ENCODE data around the gene PRR5L.
A peak's percentile ranks its signal among the peaks of the same experiment; 100 is the strongest.
"Not testable (repeated sequence)": the region's sequence is repeated elsewhere in the genome, so short reads cannot be mapped to it uniquely, and the experiment has no call there.

Gene PRR5L

DNA sequence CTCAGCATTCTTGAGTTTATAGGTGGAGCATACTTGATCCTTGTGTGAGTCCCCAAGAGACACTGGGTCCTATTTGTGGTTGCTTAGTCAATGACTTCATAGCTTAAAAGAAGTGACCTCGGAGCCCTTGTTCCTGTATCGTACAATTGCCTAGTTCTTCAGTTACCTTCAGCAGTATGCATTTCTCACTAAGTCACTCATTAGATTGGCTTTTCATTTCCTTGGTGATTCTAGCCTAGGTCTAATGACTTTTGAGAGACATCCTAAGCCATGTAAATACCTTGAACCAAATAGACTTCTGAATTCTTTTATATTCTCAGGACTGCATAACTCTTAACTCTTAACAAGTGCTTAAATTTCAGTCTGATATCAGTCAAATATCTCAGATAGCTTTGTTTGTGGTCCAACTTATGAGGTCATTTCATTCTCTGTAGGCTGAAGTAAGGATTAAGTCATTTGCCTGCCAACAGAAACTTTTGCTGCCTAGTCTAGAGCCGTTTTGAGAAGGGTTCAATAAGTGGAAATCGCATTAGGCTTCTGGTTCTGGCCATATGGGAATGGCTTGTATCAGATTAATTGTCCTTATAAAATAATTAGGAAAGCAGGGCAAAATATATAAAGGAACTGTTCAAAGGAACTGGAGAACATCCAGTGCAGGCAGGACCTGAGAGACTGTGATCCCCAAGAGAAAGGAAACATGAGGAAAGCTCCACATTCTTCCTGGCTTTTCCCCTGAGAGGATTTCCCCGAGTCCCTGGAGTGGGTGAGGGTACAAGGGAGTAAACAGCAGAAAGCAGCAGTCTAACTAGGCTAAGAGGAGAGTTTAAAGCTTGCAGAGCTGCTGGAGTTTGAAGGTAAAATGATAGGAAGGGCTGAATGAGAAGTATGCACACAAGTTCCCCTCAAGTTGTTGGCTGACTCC lies 174.1 kb downstream of the PRR5L start:
- no peak for DNase-seq

DNA sequence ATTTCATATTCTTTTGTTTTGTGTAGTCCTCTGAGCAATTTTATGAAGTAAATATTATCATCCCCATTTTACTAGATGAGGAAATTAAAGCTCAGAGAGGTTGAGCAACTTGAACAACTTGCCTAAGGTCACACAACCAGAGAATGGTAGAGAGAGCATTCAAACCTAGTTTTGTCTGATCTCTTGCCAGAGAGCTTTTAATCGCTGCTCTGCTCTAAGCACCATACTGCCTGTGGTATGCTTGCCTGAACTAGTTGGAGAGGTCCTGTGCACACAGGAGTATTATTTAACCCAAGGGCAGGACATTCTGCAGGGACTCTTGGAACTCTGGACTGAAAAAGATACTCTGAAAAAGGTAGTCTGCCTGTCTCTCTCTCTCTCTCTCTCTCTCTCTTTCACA lies 175.5 kb downstream of the PRR5L start:
- no peak for DNase-seq

DNA sequence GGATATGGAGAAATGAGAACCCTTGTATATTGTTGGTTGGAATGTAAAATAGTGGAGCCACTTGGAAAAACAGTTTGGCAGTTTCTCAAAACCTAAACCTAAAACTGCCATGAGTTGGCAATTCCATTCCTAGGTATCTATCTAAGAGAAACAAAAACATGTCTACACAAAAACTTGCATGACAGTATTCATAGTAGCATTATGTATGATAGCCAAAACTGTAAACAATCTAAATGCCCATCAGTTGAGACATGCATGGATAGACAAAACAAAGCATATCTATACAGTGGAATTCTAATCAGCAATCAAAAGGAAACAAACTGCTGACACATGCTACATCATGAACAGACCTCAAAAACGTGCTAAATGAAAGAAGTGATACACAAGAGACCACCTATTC lies 179.1 kb downstream of the PRR5L start:
- DNase-seq, result no peak

DNA sequence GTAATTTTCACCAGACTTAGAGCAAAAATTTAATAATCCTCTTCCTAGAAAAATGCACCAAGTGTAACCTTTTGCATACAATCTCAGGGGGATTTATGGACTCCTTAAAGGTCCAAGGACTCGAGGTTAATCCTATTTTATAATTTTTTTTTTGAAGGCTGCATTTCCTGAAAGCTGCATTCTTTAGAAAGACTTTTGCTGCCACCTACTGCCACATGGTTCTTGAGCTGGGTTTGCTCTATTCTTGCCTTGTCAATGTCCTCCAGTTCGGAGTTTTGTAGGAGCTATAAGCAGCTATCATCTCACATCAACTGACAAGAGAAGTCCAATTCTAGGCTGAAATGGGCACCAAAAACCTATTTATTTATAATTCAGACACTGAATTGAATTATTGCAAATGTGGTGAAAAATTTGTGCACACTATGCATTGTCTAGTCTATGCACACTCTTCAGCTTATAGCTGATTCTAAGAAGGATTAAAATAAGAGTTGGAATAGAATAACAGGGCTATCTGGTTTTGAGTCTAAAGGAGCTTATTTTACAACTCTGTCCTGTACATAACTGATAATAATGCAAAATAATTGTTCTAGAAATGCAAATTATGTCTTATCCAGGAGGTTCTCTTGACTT lies 182.7 kb downstream of the PRR5L start:
- no peak for DNase-seq

DNA sequence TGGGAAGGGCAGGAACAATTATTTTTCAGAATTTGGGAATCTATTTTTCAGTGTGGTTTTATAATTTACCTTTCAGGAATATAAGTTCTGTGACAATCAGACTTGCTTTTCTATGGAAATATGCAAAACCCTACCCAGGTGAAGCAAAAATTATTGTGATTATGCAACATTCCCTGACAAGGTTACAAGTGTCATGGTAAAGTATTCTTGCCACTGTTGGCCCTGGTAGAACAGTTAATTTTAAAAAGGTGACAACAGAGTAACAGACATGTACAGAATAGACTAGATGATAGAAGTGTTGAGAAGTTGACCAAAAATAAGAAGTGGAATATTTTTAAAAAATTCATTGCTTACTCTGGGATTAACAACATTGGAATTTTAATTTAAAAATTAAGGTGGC lies 184.7 kb downstream of the PRR5L start:
- no peak for DNase-seq

DNA sequence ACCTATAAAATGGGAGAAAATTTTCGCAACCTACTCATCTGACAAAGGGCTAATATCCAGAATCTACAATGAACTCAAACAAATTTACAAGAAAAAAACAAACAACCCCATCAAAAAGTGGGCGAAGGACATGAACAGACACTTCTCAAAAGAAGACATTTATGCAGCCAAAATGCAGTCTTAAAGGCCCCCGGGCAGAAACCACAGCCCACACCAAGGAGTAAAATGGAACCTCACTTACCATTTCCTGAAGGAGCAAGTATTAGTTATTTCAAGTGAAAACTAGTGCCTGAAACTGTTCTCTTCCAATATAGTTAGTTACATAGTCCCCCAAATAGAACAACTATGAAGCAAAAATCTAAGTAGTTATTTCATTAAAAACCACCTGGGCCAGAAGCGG lies 187.0 kb downstream of the PRR5L start:
- DNase-seq, result not testable (repeated sequence)

DNA sequence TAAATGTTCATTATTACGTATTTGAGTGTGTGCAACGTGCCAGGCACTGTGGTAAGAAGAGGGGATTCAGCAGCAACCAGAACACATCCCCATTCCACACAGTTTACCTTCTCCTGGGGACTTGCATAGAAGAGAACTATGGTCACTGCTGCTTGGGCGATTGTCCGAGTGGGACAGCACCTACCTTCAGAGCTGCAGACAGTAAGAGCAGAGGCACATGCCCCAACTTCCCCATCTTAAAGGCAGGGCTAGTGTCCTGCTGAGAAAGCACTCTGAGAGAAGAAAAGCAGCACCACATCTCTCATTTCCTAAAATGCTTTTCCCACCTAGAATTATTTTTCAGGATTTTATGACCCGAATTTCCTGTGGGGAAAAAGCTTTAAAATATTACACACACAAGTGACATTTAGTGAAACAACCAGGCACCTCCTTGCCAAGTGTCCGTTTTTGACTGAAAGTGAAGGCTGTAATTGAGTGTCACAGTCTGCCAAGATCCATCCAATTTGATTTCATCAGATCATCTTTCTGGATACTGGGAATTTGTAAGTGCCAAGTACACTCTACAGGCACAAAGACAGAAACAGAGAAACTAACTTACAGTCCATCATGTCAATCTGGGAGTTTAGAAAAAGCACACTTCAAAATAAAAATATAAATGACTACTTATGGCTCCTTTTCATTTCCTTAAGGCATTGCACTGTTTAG lies 189.4 kb downstream of the PRR5L start:
- no peak for DNase-seq

DNA sequence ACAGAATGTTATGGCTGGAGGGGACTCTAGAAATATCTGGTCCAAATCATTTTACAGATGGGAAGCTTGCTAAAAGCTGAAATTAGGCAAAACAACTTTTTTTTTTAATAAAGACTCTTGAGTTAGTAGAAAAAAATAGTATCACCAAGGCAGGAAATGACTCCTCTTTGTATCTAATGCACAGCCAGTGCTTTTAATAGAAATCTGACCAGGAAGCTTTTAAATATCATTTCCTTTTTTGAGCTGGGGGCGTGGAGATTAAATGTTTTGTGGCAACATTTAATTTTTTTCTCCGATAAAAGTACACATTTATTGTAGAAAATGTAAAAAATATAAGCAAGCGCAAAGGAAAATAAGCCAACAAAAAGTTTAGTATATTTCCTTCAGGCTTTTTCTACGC lies 191.5 kb downstream of the PRR5L start:
- DNase-seq, result no peak

DNA sequence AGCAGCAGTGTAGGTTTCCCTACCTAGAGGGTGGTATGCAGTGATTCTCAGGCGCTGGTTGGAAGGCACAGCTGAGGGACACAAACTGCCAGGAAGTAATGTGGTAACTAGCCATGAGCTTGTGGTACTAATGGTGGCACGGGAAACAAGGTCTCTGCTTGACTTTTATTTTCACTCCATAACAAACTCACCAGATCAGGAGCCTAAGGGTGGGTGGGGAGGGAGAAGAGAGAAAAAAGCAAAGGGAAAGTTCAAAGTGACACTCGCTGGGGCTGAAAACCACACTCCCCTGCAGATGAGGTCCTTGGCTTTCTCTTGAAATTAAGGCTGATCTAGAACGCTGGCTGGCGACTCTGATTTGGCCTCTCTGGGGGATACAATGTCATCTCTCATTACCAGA lies 192.0 kb downstream of the PRR5L start:
- DNase-seq, result no peak

DNA sequence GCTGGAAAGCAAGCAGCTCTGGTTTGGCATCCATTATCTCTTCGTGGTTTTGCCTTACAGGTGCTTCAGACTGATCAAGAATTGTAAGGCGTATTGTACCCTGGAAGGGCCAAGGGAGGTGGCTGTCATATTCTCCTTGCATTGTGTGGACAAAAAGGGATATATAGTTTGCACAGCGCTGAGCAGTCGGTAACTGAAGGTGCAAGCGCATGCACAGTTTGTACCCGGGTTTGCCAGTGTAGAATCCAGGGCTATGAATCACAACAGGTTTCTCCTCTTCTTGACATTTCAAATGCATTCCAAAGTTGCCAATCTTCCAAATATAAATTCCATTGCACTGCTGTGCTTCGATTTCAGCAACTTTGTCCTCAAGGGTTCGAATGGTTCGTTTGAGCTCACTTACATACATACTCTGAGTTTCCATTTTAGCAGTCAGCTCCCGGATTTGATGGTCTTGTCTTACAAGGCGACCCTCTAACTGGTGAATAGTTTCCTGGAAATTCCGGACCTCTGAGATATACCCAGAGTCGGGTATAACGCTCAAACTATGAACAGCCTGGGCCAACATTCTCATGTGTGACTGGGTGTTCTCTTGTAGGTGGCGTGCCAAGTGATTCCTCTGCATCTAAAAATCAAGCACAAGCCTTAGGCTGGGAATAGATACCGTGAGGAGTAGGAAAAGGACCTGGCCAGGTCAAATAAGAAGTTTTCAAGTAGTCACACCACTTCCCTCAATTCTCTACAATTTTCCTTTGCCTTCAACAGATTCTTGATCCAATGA lies 194.1 kb downstream of the PRR5L start:
- no peak for DNase-seq

DNA sequence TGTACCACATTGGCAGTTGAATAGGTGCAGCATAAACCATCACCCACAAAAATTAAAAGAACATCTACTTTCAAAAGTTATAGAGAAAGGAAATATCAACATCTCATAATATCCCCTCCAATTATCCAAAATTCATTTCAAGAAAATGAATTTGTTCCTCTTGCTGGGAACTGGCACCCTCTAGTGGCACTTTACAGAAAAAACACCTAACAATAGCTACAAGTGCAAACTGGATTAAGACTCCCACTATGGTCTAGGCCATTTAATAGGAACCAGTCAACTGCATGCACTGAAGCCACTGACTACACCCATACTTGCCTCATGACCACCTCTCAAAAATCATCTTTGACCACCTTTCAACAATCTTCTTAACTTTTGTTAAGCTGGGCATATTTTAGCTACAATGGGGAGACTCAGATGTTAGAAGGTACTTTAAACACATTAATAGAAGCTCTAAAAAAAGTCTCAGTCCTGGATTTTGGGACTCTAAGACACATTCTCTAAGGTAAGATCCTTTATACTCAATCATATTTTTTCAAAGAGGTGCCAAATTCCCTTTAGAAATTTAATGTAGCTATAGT lies 196.7 kb downstream of the PRR5L start:
- DNase-seq, result no peak

DNA sequence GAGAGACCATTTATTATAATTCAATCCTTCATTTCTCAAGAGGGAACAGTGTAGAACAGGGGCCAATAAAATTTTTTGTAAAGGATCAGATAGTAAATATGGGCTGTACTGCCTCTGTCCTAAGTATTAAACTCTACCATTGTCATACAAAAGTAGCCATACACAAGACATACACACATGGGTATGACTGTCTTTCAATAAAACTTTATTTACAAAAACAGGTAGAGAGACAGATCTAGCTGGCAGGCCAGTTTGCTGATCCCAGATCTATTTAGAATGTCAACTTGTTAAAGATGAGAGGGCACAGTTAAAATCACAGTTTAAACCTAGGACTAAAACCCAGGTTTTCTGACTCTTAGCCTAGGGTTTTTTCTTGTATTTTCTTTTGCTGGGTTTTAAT lies 197.2 kb downstream of the PRR5L start:
- no peak for DNase-seq

DNA sequence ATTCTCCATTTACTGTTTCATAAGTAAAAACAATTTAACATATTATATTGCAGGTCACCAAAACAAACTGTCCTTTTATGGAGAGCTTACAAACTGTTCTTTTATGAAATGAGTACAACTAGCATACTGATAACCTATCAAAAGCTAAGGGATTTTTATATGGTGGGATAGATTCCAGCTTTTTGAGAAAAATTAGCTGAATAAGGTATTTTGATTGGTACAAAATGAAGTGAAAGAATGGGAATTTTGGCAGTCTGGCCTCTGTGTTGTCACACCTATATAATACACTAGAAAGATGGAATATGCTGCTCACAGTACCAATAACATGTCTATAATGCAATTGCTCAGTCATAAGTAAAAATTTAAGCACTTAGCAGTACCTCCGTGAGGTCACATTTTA lies 202.6 kb downstream of the PRR5L start:
- DNase-seq, result no peak

DNA sequence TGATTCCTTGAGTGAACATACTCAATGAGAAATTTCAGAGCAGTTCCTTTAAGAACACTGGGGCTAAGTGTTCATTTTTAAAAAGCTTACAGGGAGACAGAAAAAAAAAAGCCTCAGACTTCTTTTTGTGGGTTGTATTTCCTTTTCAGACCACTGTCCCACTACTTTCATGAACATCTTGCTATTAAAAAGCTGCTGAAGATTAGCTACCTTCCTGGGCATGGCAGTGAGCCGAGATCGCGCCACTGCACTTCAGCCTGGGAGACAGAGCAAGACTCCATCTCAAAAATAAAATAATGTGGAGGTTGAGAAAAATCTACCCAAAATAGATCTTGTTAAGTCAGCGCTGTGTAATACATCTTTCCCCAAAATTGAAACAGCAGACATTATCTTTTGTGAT lies 203.2 kb downstream of the PRR5L start:
- no peak for DNase-seq

DNA sequence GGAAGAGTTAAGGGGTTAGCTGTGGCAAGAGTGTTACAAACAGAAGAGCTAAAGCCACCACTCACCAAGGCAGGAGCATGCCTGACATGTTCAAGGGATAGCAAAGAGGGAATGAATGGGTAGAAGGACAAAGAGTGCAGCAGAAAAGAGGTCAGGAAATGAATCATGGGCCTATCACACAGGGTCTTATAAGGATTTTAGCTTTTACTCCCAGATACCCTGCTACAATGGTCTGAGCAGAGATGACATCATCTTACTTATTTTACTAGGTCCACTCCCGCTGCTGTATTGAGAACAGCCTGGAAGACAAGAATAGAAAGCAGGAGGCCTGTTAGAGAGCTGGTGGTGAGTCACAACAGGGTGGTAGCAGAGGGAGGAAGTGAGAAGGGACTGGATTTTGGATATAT lies 204.2 kb downstream of the PRR5L start:
- no peak for DNase-seq

DNA sequence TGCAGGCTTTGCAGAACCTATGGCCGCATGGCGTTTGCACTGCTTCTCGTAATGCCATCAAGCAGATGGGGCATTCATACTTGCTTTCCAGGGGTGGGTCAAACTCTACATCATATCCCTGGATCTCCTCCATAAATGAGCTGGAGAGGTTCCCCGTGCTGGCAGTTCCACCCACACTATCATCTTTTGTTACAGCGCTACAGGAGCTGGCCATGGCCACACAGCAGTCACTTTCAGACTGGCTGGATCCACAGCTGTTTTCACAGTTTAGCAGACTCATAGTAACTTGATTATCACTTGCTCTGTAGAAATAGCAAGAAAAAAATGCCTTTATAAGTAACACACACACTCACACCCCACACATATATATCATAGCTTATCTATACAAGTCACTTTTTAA lies 205.1 kb downstream of the PRR5L start:
- no peak for DNase-seq

DNA sequence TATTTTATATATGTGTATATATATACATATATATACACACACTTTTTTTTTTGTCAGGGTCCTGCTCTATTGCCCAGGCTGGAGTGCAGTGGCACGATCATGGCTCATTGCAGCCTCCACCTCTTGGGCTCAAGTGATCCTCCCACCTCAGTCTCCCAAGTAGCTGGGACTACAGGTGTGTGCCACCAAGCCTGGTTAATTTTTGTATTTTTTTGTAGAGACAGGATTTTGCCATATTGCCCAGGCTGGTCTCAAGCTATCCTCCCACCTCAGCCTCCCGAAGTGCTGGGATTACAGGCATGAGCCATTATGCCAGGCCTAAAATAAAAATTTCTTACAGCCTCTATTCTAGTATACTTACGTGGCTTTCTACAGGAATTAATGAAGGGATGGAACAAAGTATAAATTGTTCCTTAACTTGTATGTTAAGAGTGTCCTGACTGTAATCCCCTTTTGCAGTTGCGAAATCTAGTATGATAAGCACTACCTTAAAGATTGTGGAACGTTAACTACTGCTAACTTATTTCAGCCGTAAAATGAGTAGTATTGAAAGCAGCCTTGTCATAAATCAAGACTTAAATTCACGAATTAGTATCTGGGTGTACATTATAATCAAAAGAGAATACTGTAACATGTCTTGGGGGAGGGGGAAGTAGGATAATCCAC lies 211.9 kb downstream of the PRR5L start:
- no peak for DNase-seq

DNA sequence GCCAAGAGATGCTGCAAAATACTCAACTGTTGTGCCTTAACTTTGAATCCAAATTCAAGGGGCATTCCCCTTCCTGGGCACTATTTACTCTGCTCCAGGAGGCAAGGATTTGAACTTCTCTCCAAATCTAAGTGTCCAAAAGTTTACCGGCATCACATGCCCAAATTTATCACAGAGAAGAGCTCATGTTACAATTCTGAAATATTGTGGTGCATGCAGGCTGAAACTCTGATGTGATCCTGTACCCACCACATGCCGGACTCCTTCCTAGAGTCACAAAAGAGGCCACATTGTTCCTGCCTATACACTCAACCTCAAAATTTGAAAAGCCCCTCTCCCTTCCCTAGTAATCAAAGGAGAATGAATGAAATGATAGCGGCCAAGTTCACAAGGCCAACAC lies 212.7 kb downstream of the PRR5L start:
- DNase-seq, result no peak

DNA sequence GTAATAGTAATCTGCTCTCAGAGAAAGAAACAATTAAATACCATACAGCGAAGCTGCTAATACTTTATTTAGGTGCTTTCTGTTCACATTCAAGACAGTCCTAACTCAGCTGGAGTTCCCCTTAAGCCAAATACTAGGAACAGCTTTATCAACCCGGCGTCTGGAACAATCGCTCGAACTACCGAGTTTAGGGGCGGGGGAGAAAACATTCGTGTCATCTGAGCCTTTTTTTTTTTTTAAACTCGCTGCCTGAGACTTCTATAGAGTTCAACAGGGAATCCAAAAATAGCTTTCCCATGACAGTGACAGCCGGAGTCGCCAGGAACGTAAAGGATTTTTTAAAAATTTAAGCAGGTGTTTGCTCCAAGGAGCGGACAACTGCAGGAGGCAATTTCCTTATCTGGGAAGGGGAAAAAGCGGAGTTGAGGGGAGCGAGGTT lies 213.1 kb downstream of the PRR5L start:
- no peak for DNase-seq

DNA sequence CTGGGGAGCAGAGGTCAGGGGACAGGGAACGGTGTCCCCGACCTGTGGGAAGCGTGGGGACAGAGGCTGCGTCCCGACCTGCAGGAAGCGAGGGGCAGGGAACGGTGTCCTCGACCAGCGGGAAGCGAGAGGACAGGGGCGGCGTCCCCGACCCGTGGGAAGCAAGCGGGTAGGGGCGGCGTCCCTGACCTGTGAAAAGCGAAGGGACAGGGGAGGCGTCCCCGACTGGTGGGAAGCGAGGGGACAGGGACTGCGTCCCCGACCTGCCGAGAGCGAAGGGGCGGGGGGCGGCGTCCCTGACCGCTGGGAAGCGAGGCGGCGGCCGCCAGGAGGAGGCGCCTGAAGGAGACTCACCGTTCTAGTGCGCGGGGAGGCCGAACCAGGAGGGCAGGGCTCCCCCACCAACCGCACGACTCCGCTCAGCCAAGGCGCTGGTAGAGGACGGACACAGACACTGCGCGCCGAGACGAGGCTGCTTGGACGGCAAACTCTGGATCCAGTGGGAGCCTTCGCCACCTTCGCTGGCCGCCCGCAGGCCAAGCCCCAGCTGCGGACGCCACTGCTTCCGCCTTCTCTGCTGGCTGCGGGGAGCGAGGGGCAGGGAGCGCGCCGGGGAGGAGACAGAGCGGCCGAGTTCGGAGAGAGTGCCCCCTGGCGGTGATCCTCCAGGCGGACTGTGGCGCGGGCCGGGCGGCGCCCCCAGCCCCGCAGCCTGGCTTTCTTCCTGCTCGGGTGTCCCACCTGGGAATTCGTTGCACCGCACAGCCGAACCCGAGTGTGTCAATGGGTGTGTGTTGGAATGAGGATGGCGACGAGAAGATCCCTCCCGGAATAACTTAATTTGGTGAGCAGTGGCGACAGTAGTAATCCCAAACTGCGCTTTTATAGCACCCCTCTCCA lies 213.9 kb downstream of the PRR5L start, which contains the start of gene TRAF6:
TSS of gene TRAF6 (minus strand) at position 579 of the 900 bp plus-strand sequence. CDS start 8,757 bp downstream, outside the sequence.
- DNase-seq, result peak; percentile 59

DNA sequence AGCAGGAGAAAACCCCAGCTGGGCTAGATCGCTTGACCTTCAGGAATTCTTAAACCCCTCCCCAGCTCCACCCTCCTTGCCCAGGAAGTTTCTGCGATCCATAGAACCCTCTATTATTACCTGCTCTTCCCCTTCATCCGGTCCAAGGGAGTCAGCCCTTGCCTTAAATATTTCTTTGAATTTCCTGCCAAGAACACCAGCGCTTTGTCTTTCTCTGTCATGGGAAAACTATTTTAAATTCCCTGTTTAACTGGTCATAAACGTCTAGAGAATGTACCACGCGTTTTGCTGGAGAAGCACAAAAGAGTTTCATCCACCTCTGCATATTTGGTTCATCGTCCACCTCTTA lies 214.5 kb downstream of the PRR5L start:
- DNase-seq, result no peak

Data from NCI-H510A (cell line).